Measurements from ENCODE around the gene OR52I2.

- TF ChIP-seq POLR2AphosphoS2 (conservative IDR thresholded peaks at IDR 0.05; ENCODE audit: low read length) (no peak), CTCF (IDR thresholded peaks at IDR 0.05) (no peak), EP300 (IDR thresholded peaks at IDR 0.05) (no peak), JUN (IDR thresholded peaks at IDR 0.05) (no peak), POLR2A (IDR thresholded peaks at IDR 0.05; ENCODE audit: low read length) (no peak), MYC (IDR thresholded peaks at IDR 0.05; ENCODE audit: borderline replicate concordance, low read length) (no peak), ZFP36 (IDR thresholded peaks at IDR 0.05; ENCODE audit: borderline replicate concordance, partially characterized antibody) (no peak), PHF8 (IDR thresholded peaks at IDR 0.05; ENCODE audit: borderline replicate concordance, low read depth) (no peak), HOXA7 (CRISPR knock-in tag; IDR thresholded peaks at IDR 0.05) (no peak), REST (IDR thresholded peaks at IDR 0.05) (no peak), RAD21 (conservative IDR thresholded peaks at IDR 0.05 in 1 of 2, IDR thresholded peaks at IDR 0.05 in 1 of 2) (no peak), MAX (IDR thresholded peaks at IDR 0.05) (no peak), BHLHE40 (IDR thresholded peaks at IDR 0.05; ENCODE audit: low read depth, low read length) (no peak), JUNB (IDR thresholded peaks at IDR 0.05) (no peak)
Measured at GRCh38 chr11:4607096-4607495, 25.6 kb downstream of the OR52I2 start.
